Mesodermal cell (in vitro differentiated cells): Measurements from ENCODE around the gene PLXNB3.

Source experiments
- H3K27ac ChIP-seq: 2 replicates; pipeline ENCODE4 v1.7.0; 2013; ENCODE audit warnings: mild to moderate bottlenecking, low read depth, low read length, moderate library complexity; ENCODE audit not compliant: severe bottlenecking
- H3K36me3 ChIP-seq: 2 replicates; pipeline ENCODE4 v1.7.1; 2013; ENCODE audit warnings: mild to moderate bottlenecking, low read length, moderate library complexity; ENCODE audit not compliant: control insufficient read depth, insufficient read depth
- H3K4me1 ChIP-seq: one replicate; pipeline ENCODE4 v1.7.1; 2013; ENCODE audit warnings: mild to moderate bottlenecking, low read length; ENCODE audit not compliant: insufficient read depth, control insufficient read depth, poor library complexity, severe bottlenecking
- H3K4me3 ChIP-seq: 2 replicates; pipeline ENCODE4 v1.7.0; 2013; ENCODE audit warnings: low read length, control low read depth, mild to moderate bottlenecking; ENCODE audit not compliant: insufficient read depth, poor library complexity, severe bottlenecking; ENCODE audit errors: extremely low read depth
- H3K9me3 ChIP-seq: 2 replicates; pipeline ENCODE4 v1.7.1; 2013; ENCODE audit warnings: mild to moderate bottlenecking, low read length, moderate library complexity; ENCODE audit not compliant: control insufficient read depth
- WGBS, 2 experiments: methylation state at CpG; one replicate each; pipeline ENCODE4 v1.1.5; 2013; ENCODE audit warnings: missing lambda C conversion rate in 2 of 2; ENCODE audit not compliant: insufficient coverage in 2 of 2; 5-methylcytosine and 5-hydroxymethylcytosine counted together

Gene PLXNB3

GRCh38 chrX:153769865-153770600, 6.0 kb downstream of the PLXNB3 start:
- H3K36me3 ChIP-seq, result no peaks in the 10 kb centered on the region
- peaks cover under 1% of the 10 kb centered on the region for H3K4me1 ChIP-seq
- H3K9me3 ChIP-seq, result no peaks in the 10 kb centered on the region
- WGBS, 2 experiments, result 74 to 97% methylated on average over 3 to 9 of the region's 25 CpGs
- H3K27ac ChIP-seq, result no peak overlapping the region
- H3K4me3 ChIP-seq, result no peak overlapping the region

DNA sequence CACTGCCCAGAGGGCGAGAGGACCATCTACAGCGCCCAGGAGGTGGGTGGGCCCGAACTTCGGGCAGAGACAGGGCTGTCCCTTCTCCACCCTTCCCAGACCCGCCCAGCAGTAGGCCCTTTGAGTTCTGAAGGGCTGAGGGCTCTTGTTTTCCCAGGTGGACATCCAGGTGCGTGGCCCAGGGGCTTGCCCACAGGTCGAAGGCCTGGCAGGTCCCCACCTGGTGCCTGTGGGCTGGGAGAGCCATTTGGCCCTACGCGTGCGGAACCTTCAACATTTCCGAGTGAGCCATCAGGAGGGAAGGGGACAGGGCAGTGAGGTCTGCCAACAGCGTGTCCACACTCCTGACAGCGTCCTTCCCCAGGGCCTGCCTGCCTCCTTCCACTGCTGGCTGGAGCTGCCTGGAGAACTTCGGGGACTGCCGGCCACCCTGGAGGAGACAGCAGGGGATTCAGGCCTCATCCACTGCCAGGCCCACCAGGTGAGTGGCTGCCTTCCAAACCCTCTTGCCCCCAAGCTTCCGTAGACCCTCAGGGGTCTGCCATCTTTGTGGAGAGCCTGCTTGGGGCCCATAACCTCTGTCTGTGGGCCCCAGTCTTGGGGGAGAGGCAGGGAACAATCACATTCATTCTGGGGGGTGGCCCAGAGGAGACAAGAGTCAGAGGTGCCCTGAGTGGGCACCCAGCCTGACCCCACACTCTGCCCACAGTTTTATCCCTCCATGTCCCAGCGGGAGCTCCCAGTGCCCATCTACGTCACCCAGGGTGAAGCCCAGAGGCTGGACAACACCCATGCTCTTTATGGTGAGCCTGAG, 6.8 kb downstream of the PLXNB3 start:
- Histone ChIP-seq H3K27ac (no peak overlapping the region), H3K4me3 (no peak overlapping the region), H3K9me3 (no peaks in the 10 kb centered on the region), H3K36me3 (no peaks in the 10 kb centered on the region), H3K4me1 (no peaks in the 10 kb centered on the region)
- WGBS, 2 experiments, result 78 to 94% methylated on average over 8 to 13 of the region's 18 CpGs

GRCh38 chrX:153771415-153772315, 7.6 kb downstream of the PLXNB3 start:
- Histone ChIP-seq H3K4me1 (no peaks in the 10 kb centered on the region), H3K4me3 (no peak overlapping the region), H3K27ac (no peak overlapping the region), H3K9me3 (no peaks in the 10 kb centered on the region), H3K36me3 (no peaks in the 10 kb centered on the region)
- WGBS, 2 experiments, result 90 to 93% methylated on average over 19 to 25 of the region's 37 CpGs

GRCh38 chrX:153772316-153773217, 8.5 kb downstream of the PLXNB3 start:
- H3K9me3 ChIP-seq, result no peaks in the 10 kb centered on the region
- 82 to 100% methylated on average over 3 to 11 of the region's 21 CpGs for WGBS, 2 experiments
- H3K27ac ChIP-seq, result no peak overlapping the region
- no peak overlapping the region for H3K4me3 ChIP-seq
- H3K36me3 ChIP-seq, result no peaks in the 10 kb centered on the region
- no peaks in the 10 kb centered on the region for H3K4me1 ChIP-seq

DNA sequence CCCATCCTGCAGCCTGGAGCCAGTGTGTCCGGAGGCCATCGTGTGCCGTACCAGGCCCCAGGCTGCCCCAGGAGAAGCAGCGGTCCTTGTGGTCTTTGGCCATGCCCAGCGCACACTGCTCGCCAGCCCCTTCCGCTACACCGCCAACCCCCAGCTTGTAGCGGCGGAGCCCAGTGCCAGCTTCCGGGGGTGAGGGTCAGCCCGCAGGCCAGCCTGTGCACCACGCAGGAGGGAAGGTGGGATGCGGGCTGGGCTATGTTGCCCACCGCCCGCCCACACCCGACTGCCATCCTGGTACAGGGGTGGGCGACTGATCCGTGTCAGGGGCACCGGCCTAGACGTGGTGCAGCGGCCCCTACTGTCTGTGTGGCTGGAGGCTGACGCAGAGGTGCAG, 9.2 kb downstream of the PLXNB3 start:
- Histone ChIP-seq H3K36me3 (no peaks in the 10 kb centered on the region), H3K4me3 (no peak overlapping the region), H3K4me1 (no peaks in the 10 kb centered on the region), H3K27ac (no peak overlapping the region), H3K9me3 (no peaks in the 10 kb centered on the region)
- WGBS, 2 experiments, result 92 to 95% methylated on average over 16 to 18 of the region's 23 CpGs

DNA sequence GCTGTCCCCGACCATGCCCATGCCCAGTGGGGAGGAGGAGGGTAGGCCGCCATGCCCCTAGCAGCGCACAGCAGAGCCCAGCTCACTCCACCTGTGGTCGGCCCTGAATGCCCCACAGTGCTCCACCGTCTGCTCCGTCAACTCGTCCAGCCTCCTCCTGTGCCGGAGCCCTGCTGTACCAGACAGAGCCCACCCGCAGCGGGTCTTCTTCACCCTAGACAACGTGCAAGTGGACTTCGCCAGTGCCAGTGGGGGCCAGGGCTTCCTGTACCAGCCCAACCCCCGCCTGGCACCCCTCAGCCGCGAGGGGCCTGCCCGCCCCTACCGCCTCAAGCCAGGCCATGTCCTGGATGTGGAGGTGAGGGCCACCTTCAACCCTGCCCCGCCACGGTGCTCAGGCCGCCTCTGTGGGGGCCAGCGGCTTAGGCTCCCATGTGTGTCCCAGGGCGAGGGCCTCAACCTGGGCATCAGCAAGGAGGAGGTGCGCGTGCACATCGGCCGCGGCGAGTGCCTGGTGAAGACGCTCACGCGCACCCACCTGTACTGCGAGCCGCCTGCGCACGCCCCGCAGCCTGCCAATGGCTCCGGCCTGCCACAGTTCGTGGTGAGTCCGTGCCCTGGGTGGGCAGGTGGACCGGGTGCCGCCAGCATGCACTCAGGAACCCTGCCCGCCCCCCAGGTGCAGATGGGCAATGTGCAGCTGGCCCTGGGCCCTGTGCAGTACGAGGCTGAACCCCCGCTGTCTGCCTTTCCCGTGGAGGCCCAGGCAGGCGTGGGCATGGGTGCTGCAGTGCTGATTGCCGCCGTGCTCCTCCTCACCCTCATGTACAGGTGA, 9.9 kb downstream of the PLXNB3 start:
- H3K4me3 ChIP-seq, result no peak overlapping the region
- H3K4me1 ChIP-seq, result no peaks in the 10 kb centered on the region
- no peaks in the 10 kb centered on the region for H3K36me3 ChIP-seq
- 91 to 95% methylated on average over 28 to 29 of the region's 48 CpGs for WGBS, 2 experiments
- H3K9me3 ChIP-seq, result no peaks in the 10 kb centered on the region
- H3K27ac ChIP-seq, result no peak overlapping the region

- 94 to 97% methylated on average over 17 to 23 of the region's 37 CpGs for WGBS, 2 experiments
- no peak overlapping the region for H3K4me3 ChIP-seq
- no peaks in the 10 kb centered on the region for H3K4me1 ChIP-seq
- no peaks in the 10 kb centered on the region for H3K36me3 ChIP-seq
- no peak overlapping the region for H3K27ac ChIP-seq
- H3K9me3 ChIP-seq, result no peaks in the 10 kb centered on the region
Observed at GRCh38 chrX:153774576-153775292, 10.7 kb downstream of the PLXNB3 start.

DNA sequence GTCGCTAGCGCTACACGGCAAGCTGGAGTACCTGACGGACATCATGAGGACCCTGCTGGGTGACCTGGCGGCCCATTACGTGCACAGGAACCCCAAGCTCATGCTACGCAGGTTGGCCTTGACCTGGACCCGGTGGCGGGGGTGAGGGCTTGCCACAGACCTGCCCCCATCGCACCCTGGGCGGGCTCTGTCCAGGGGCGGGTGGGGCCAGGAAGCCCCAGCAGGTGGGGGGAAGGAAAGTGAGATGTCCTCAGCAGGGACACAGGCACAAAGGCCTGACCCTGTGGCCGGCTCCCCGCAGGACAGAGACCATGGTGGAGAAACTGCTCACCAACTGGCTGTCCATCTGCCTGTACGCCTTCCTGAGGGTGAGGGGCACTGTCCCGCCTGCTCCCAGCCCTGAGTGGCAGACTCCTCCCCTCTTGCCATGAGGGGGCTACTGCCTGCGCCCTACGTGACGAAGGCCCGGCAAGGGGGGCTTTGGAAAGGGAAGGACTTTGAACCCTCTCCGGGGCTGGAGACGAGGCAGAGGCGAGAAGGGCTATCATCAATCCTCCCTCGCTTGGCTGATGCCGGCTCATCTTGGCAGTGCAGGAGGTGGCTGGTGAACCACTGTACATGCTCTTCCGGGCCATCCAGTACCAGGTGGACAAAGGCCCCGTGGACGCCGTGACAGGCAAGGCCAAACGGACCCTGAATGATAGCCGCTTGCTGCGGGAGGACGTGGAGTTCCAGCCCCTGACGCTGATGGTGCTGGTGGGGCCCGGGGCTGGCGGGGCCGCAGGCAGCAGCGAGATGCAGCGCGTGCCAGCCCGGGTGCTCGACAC, 11.5 kb downstream of the PLXNB3 start:
- Histone ChIP-seq H3K27ac (no peak overlapping the region), H3K36me3 (no peaks in the 10 kb centered on the region), H3K4me3 (no peak overlapping the region), H3K4me1 (no peaks in the 10 kb centered on the region), H3K9me3 (no peaks in the 10 kb centered on the region)
- 94 to 95% methylated on average over 21 to 26 of the region's 42 CpGs for WGBS, 2 experiments
